LNCAP (cell line): ENCODE measurements around the gene CDC42EP5.

Source experiments
- TF ChIP-seq, protein P1 (sequence below): fragments of 450-650 bp; IDR thresholded peaks from 2 replicates; pipeline ENCODE4 v1.5.1; 2017; ENCODE audit warnings: mild to moderate bottlenecking

Gene CDC42EP5, protein sequence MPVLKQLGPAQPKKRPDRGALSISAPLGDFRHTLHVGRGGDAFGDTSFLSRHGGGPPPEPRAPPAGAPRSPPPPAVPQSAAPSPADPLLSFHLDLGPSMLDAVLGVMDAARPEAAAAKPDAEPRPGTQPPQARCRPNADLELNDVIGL

DNA sequence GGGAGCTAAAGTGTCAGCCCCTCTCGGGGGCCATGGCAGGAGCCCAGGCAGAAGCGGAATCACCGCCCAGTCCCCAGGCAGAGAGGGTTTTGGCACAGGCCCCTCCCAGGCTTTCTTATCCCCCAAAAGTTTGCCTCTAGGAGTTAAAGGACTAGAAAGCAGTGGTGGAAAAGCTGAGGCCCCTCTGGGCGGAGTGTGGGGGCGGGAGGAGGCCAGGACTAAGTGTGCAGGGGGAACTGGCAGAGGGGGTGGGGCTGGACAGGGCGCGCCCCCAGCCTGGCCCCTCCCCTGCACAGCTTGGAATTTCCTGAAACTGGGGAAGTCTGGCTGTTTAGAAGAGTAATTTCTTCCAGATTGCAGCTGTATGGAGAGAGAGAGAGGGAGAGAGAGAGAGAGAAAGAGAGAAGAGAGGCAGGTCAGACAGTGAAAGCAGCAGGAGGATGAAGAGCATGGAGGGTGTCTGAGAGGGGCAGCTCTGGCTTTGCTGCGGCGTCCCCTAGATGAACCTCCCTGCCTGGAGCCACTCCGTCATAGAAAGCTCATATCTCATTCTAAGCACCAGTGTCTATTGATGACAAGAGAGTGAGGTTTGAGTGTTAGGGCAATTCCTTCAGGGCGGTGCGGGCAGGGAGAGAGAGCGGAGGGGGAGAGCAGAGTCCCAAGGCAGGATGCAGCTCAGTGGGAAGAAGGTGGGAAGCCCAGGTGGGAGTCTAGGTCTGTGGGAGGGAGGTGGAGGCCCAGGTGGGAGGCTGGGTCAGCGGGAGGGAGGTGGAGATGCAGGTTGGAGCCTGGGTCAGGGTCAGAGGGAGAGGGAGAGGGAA lies at the start of gene CDC42EP5:
Gene CDC42EP5, minus strand, starts transcription at position 226 of the 821 bp plus-strand sequence. CDS start 7,749 bp downstream, outside the sequence.
- TF ChIP-seq, protein P1, sequence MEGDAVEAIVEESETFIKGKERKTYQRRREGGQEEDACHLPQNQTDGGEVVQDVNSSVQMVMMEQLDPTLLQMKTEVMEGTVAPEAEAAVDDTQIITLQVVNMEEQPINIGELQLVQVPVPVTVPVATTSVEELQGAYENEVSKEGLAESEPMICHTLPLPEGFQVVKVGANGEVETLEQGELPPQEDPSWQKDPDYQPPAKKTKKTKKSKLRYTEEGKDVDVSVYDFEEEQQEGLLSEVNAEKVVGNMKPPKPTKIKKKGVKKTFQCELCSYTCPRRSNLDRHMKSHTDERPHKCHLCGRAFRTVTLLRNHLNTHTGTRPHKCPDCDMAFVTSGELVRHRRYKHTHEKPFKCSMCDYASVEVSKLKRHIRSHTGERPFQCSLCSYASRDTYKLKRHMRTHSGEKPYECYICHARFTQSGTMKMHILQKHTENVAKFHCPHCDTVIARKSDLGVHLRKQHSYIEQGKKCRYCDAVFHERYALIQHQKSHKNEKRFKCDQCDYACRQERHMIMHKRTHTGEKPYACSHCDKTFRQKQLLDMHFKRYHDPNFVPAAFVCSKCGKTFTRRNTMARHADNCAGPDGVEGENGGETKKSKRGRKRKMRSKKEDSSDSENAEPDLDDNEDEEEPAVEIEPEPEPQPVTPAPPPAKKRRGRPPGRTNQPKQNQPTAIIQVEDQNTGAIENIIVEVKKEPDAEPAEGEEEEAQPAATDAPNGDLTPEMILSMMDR, result no peak

DNA sequence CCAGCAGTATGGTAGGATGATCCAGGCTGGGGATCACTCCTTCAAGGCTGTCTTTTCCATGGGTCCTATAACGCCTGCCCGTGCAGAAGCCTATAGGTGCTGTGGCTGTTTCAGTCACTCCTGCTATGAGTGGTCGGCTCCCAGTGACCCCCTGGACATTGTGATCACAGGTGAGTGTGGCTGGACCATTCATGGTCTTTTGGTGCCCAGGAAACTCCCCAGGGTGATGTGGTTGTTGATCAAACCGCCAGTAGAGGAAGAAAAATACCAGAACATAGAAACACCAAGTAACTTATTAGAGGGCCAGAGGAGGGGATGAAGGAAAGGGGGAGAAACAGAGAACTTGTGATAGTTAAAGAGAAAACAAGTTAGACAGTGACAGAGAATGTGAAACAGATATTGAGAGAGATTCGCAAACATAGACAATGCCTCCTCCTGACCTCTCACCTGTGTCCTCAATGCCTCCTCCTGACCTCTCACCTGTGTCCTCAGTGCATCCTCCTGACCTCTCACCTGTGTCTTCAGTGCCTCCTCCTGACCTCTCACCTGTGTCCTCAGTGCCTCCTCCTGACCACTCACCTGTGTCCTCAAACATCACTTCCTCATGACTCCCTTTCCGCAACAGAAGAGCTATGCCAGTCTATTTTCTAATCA lies 48.9 kb upstream of the CDC42EP5 start:
- TF ChIP-seq, protein P1, result no peak

DNA sequence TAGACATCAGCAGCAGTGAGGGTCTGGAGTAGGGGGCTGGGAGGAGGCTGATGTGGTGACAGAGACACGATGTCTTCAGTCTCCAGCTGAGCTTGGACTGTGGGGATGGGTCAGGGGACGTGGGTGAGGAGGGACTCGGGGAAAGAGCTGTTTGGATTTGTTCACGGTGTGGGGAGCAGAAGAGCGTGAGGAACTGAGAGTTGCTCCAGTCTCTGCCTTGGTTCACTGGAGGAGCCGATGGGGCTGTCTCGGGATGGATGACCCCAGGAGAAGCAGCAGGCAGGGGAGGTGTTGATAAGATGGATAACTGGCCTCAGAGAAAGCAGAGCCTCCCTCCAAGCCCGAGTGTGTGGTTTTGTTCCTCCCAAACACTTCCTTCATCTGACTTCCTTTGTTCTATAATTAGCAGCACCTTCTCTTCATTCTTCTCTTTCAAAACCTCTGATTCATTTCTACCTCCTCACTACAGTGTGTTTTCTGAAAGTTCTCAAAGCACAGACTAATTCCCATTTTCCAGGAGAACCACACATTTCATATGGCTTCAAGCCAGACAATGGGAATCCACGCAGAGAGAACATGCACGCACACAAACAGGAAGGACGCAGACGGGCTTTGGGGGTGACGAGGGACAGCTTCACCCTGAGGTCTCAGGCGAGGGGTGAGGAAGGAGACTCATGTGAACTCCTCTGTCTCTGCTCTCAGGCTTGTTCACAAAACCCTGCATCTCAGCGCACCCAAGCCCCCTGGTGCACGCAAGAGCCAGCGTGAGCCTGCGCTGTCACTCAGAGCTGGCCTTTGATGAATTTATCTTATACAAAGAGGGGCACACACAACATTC lies 48.1 kb upstream of the CDC42EP5 start:
- TF ChIP-seq, protein P1, result no peak

DNA sequence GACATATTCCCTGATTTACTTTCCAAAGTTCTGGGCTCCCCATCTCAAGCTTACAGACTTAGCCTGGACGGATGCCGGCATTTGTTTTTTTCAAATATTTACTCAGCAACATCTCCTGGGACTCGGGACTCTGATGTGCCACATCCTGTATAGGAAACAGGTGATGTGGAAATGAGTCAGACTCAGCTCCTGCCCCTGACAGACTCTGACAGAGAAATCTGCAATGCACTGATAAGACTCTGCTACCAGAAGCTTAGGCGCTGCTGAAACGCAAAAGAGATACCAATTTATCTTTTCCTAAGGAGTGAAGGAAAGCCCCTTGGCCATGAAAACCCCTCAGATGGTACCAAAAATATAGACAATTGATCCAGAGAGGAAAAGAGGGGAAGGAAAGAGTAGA lies 45.7 kb upstream of the CDC42EP5 start:
- TF ChIP-seq, protein P1, result no peak

DNA sequence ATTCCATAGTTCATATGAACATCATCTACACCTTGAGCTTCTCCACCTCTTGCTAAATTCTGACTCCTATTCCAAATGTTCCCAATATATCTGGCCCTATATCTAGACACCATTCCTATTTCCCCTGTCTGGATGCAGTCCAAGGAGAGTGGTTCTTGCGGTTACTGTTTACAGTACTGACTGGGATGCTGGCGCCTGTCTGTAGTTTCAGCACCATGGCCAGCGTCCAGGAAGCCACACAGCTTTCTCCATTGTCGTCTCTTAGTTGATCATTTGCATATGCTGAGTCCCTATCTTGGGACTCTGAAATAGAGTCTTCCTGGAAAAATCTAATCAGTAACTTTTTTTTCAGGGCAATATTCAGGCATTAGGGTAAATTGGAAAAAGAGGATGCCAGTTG lies 44.4 kb upstream of the CDC42EP5 start:
- TF ChIP-seq, protein P1, result no peak

DNA sequence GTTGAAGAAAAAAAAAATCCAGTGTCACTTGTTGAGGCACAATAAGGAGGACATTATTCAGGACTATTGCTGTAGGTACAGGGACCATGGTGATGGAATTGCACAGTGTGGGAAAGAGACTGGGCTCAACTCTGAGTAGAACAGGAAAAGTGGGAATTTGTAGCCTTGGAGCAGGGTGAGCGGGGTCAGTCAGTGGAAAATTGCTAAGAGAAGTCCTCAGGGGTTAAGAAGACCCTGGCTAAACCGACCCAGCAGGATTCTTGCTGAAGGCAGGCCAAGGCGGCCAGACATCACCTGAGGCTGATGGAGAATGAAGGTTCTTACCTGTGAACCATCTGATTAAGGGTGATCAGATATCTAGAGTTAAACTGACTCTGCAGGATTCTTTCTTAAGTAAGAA lies 42.1 kb upstream of the CDC42EP5 start:
- TF ChIP-seq, protein P1, result no peak

DNA sequence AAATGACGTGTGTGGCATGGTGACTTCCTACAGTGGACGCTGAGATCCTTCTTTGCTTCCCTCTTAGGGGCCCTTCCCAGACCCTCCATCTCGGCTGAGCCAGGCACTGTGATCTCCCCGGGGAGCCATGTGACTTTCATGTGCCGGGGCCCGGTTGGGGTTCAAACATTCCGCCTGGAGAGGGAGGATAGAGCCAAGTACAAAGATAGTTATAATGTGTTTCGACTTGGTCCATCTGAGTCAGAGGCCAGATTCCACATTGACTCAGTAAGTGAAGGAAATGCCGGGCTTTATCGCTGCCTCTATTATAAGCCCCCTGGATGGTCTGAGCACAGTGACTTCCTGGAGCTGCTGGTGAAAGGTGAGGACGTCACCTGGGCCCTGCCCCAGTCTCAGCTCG lies 34.7 kb upstream of the CDC42EP5 start:
- TF ChIP-seq, protein P1, result no peak
